IMR-90 (cell line): ENCODE results near the gene PATL2.

ENCODE experiments used
- BHLHE40 ChIP-seq: fragments of 150-350 bp; IDR thresholded peaks from 2 replicates; pipeline ENCODE4 v1.6.1; 2016; ENCODE audit warnings: mild to moderate bottlenecking, low read depth, low read length
- CEBPB ChIP-seq: IDR thresholded peaks from 2 replicates; pipeline ENCODE4 v1.6.1; 2012; ENCODE audit warnings: low read depth, low read length, improper control_type of control experiment
- MAFK ChIP-seq: IDR thresholded peaks from 2 replicates; pipeline ENCODE4 v1.6.1; 2012; ENCODE audit warnings: low read depth, low read length, improper control_type of control experiment
- MAZ ChIP-seq: IDR thresholded peaks from 2 replicates; pipeline ENCODE4 v1.6.1; 2012; ENCODE audit warnings: low read depth, mild to moderate bottlenecking, low read length, improper control_type of control experiment, moderate library complexity, borderline replicate concordance
- MXI1 ChIP-seq: IDR thresholded peaks from 2 replicates; pipeline ENCODE4 v1.6.1; 2012; ENCODE audit warnings: low read depth, mild to moderate bottlenecking, low read length, moderate library complexity, borderline replicate concordance
- POLR2A ChIP-seq: IDR thresholded peaks from 2 replicates; pipeline ENCODE4 v1.6.1; 2012; ENCODE audit warnings: mild to moderate bottlenecking, low read depth, low read length
- RFX5 ChIP-seq: IDR thresholded peaks from 2 replicates; pipeline ENCODE4 v1.8.0; 2012; ENCODE audit warnings: low read depth, mild to moderate bottlenecking, low read length, moderate library complexity
- SMC3 ChIP-seq: fragments of 150-350 bp; IDR thresholded peaks from 2 replicates; pipeline ENCODE4 v1.6.1; 2016; ENCODE audit warnings: low read depth, mild to moderate bottlenecking, antibody characterized with exemption, low read length, moderate library complexity
- TF ChIP-seq, protein P1 (sequence below): fragments of 150-350 bp; IDR thresholded peaks from 2 replicates; pipeline ENCODE4 v1.6.1; 2017; ENCODE audit warnings: mild to moderate bottlenecking, antibody characterized with exemption, low read length, low read depth
- TF ChIP-seq, protein P2 (sequence below): conservative IDR thresholded peaks from 2 replicates; pipeline ENCODE4 v1.5.1; 2012; ENCODE audit warnings: mild to moderate bottlenecking, low read depth, low read length, improper control_type of control experiment
- TF ChIP-seq, protein P3 (sequence below): fragments of 150-350 bp; IDR thresholded peaks from 2 replicates; pipeline ENCODE4 v1.6.1; 2016; ENCODE audit warnings: low read depth, mild to moderate bottlenecking, low read length, moderate library complexity, borderline replicate concordance

DNA sequence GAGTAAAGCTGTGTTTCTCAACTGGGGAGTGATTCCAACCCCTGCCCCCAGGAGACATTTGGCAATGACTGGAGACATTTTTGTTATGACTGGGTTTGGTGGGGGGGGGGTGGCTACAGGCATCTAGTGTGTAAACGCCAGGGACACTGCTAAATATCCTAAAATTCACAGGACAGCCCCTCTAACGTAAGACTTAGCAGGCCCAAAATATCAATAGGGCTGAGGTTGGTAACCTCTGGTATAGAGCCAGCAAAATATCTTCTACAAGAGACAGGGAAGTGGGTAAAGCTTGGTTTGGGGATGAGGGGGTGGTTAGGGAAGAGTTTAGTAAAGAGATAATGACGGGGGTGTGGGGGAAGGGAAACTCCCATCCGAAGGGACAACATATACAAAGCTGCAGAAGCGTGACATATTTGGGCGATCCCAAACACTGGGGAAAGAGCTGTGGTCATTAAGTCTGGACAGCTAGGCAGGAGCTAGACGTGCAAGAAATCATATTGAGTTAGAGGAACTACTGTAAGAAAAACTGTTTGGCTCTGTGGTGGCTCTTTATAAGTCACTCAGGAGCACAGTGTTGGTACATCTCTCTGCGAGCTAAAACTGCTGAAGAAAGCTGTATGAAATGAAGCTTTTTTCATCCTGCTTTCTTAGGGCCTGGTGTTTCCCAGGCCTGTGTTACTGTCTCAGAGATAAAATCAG lies 24.5 kb upstream of the PATL2 start:
- TF ChIP-seq, protein P1, sequence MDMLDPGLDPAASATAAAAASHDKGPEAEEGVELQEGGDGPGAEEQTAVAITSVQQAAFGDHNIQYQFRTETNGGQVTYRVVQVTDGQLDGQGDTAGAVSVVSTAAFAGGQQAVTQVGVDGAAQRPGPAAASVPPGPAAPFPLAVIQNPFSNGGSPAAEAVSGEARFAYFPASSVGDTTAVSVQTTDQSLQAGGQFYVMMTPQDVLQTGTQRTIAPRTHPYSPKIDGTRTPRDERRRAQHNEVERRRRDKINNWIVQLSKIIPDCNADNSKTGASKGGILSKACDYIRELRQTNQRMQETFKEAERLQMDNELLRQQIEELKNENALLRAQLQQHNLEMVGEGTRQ = no peak
- TF ChIP-seq, protein P2, sequence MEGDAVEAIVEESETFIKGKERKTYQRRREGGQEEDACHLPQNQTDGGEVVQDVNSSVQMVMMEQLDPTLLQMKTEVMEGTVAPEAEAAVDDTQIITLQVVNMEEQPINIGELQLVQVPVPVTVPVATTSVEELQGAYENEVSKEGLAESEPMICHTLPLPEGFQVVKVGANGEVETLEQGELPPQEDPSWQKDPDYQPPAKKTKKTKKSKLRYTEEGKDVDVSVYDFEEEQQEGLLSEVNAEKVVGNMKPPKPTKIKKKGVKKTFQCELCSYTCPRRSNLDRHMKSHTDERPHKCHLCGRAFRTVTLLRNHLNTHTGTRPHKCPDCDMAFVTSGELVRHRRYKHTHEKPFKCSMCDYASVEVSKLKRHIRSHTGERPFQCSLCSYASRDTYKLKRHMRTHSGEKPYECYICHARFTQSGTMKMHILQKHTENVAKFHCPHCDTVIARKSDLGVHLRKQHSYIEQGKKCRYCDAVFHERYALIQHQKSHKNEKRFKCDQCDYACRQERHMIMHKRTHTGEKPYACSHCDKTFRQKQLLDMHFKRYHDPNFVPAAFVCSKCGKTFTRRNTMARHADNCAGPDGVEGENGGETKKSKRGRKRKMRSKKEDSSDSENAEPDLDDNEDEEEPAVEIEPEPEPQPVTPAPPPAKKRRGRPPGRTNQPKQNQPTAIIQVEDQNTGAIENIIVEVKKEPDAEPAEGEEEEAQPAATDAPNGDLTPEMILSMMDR = no peak
- TF ChIP-seq, protein P3, sequence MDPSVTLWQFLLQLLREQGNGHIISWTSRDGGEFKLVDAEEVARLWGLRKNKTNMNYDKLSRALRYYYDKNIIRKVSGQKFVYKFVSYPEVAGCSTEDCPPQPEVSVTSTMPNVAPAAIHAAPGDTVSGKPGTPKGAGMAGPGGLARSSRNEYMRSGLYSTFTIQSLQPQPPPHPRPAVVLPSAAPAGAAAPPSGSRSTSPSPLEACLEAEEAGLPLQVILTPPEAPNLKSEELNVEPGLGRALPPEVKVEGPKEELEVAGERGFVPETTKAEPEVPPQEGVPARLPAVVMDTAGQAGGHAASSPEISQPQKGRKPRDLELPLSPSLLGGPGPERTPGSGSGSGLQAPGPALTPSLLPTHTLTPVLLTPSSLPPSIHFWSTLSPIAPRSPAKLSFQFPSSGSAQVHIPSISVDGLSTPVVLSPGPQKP = no peak
- TF ChIP-seq BHLHE40 (no peak), POLR2A (no peak), CEBPB (0 out of 2 replicates have a peak, but pooled peaks have one; percentile 23), MAFK (no peak), RFX5 (no peak), SMC3 (no peak), MXI1 (no peak), MAZ (no peak)
